Fibroblast of villous mesenchyme (primary cell): ENCODE data around the gene FGD2. TPM values are rescaled to one million over a fixed set of nuclear protein-coding genes. Genes with fewer than 3 reads are reported as not detected.
A peak's percentile ranks its signal among the peaks of the same experiment; 100 is the strongest.

ENCODE experiments used
- DNase-seq: peaks from one replicate; pipeline ENCODE4 v3.0.0-alpha.2; 2010; ENCODE audit warnings: low read depth
- H3K4me3 ChIP-seq: 2 replicates; pipeline ENCODE4 v1.5.1; 2011; ENCODE audit warnings: low read depth, mild to moderate bottlenecking, low read length
- CTCF ChIP-seq: IDR thresholded peaks from 2 replicates; pipeline ENCODE4 v1.5.1; 2012; ENCODE audit warnings: low read depth, mild to moderate bottlenecking, low read length; ENCODE audit not compliant: insufficient read depth
- total RNA-seq: library from RNA; depleted of rRNA; stranded (reverse); fragments of >200 nt; gene quantifications from 2 replicates; pipeline ENCODE4 v1.2.3, GENCODE V29; 2012

Gene FGD2
- total RNA-seq, 1 donor = not detected

- DNase-seq = no peak
- no peak overlapping the region for H3K4me3 ChIP-seq
- TF ChIP-seq CTCF = no peak
Measured at GRCh38 chr6:37033255-37033654, 27.8 kb downstream of the FGD2 start.

GRCh38 chr6:37033819-37034795 is 28.7 kb downstream of the FGD2 start:
- DNase-seq = no peak
- no peak overlapping the region for H3K4me3 ChIP-seq
- no peak for TF ChIP-seq CTCF

GRCh38 chr6:37036146-37036545 is 30.7 kb downstream of the FGD2 start:
- no peak overlapping the region for H3K4me3 ChIP-seq
- DNase-seq = no peak
- no peak for TF ChIP-seq CTCF

GRCh38 chr6:37038292-37039198 is 33.1 kb downstream of the FGD2 start:
- H3K4me3 ChIP-seq = no peak overlapping the region
- peak; percentile 49 for DNase-seq
- TF ChIP-seq CTCF = no peak

GRCh38 chr6:37039958-37040357 is 34.5 kb downstream of the FGD2 start:
- H3K4me3 ChIP-seq = no peak overlapping the region
- DNase-seq = no peak
- TF ChIP-seq CTCF = no peak

- no peak for TF ChIP-seq CTCF
- H3K4me3 ChIP-seq = no peak overlapping the region
- DNase-seq = no peak
Measured at GRCh38 chr6:37041521-37041920, 36.1 kb downstream of the FGD2 start.
